Mesendoderm (in vitro differentiated cells): Measurements from ENCODE around the gene LYST.

Experiments
- DNase-seq: peaks from one replicate; pipeline ENCODE4 v3.0.0; 2013
- H2AK5ac ChIP-seq: 2 replicates; pipeline ENCODE4 v1.6.1; 2013; ENCODE audit warnings: low read length, inconsistent platforms
- H2BK120ac ChIP-seq: 2 replicates; pipeline ENCODE4 v1.6.1; 2013; ENCODE audit warnings: low read depth, mild to moderate bottlenecking, low read length, moderate library complexity, mixed read lengths
- H2BK15ac ChIP-seq: replicated peaks from 2 replicates; pipeline ENCODE4 v1.6.1; 2013; ENCODE audit warnings: low read depth, mild to moderate bottlenecking, moderate library complexity
- H2BK5ac ChIP-seq: 2 replicates; pipeline ENCODE4 v1.6.1; 2013; ENCODE audit warnings: low read length, inconsistent platforms
- H3K18ac ChIP-seq: 2 replicates; pipeline ENCODE4 v1.6.1; 2013; ENCODE audit warnings: mild to moderate bottlenecking, low read length, mixed read lengths
- H3K23ac ChIP-seq: one replicate; pipeline ENCODE4 v1.6.1; 2013; ENCODE audit warnings: low read length
- H3K27ac ChIP-seq: 2 replicates; pipeline ENCODE4 v1.5.1; 2013; ENCODE audit warnings: low read depth, mild to moderate bottlenecking, inconsistent platforms, low read length, moderate library complexity
- H3K27me3 ChIP-seq: 2 replicates; pipeline ENCODE4 v1.6.1; 2013; ENCODE audit warnings: low read length, control low read depth, mild to moderate bottlenecking, inconsistent platforms; ENCODE audit not compliant: insufficient read depth, poor library complexity
- H3K36me3 ChIP-seq: 2 replicates; pipeline ENCODE4 v1.6.1; 2013; ENCODE audit warnings: low read length, inconsistent platforms; ENCODE audit not compliant: control insufficient read depth, insufficient read depth
- H3K4ac ChIP-seq: one replicate; pipeline ENCODE4 v1.6.1; 2013; ENCODE audit warnings: low read depth, mild to moderate bottlenecking, low read length, moderate library complexity
- H3K4me1 ChIP-seq: 2 replicates; pipeline ENCODE4 v1.6.1; 2013; ENCODE audit warnings: low read depth, low read length, inconsistent platforms; ENCODE audit not compliant: control insufficient read depth
- H3K4me2 ChIP-seq: 2 replicates; pipeline ENCODE4 v1.6.1; 2013; ENCODE audit warnings: low read length
- H3K4me3 ChIP-seq: 2 replicates; pipeline ENCODE4 v1.5.1; 2013; ENCODE audit warnings: mild to moderate bottlenecking, low read length
- H3K56ac ChIP-seq: one replicate; pipeline ENCODE4 v1.6.1; 2013; ENCODE audit warnings: low read length
- H3K79me1 ChIP-seq: 2 replicates; pipeline ENCODE4 v1.6.1; 2013; ENCODE audit warnings: low read length, inconsistent platforms
- H3K79me2 ChIP-seq: 2 replicates; pipeline ENCODE4 v1.6.1; 2013; ENCODE audit warnings: mild to moderate bottlenecking, low read length; ENCODE audit not compliant: control insufficient read depth, insufficient read depth
- H3K9ac ChIP-seq: 2 replicates; pipeline ENCODE4 v1.6.1; 2013; ENCODE audit warnings: low read length, inconsistent platforms
- H4K5ac ChIP-seq: one replicate; pipeline ENCODE4 v1.6.1; 2013; ENCODE audit warnings: low read length
- H4K8ac ChIP-seq: one replicate; pipeline ENCODE4 v1.6.1; 2013; ENCODE audit warnings: low read depth, mild to moderate bottlenecking, control low read depth, low read length, moderate library complexity
- WGBS: extraction: QIAGEN DNeasy Blood & Tissue Kit; methylation state at CpG from one replicate; pipeline ENCODE4 v1.1.7; 2013; ENCODE audit warnings: low lambda C conversion rate, missing lambda C conversion rate; ENCODE audit not compliant: insufficient coverage; ENCODE audit errors: extremely low coverage; 5-methylcytosine and 5-hydroxymethylcytosine counted together

Gene LYST

GRCh38 chr1:235724730-235725129, 142.0 kb downstream of the LYST start:
- Histone ChIP-seq H3K18ac (no peak overlapping the region), H2BK15ac (no peak overlapping the region), H3K9ac (no peak overlapping the region), H3K23ac (no peak overlapping the region), H3K4me3 (no peak overlapping the region), H3K27me3 (no peaks in the 10 kb centered on the region), H3K27ac (no peak overlapping the region), H2BK5ac (no peak overlapping the region), H3K36me3 (no peaks in the 10 kb centered on the region), H3K4ac (no peak overlapping the region), H3K79me1 (no peaks in the 10 kb centered on the region), H3K4me1 (no peaks in the 10 kb centered on the region), H4K8ac (no peak overlapping the region), H2AK5ac (no peak overlapping the region), H3K4me2 (no peak overlapping the region), H2BK120ac (no peak overlapping the region), H3K56ac (no peak overlapping the region), H3K79me2 (no peaks in the 10 kb centered on the region), H4K5ac (no peak overlapping the region)
- DNase-seq, result no peak
- no CpG with 5 or more reads among the region's 2 CpGs for WGBS

GRCh38 chr1:235722858-235723257, 143.8 kb downstream of the LYST start:
- Histone ChIP-seq H3K79me2 (no peaks in the 10 kb centered on the region), H3K4me2 (no peak overlapping the region), H3K27me3 (no peaks in the 10 kb centered on the region), H3K79me1 (no peaks in the 10 kb centered on the region), H3K27ac (no peak overlapping the region), H2BK120ac (no peak overlapping the region), H2BK15ac (no peak overlapping the region), H4K8ac (no peak overlapping the region), H3K23ac (no peak overlapping the region), H2AK5ac (no peak overlapping the region), H4K5ac (no peak overlapping the region), H3K9ac (no peak overlapping the region), H3K36me3 (no peaks in the 10 kb centered on the region), H3K4me1 (no peaks in the 10 kb centered on the region), H3K4me3 (no peak overlapping the region), H3K4ac (no peak overlapping the region), H3K18ac (no peak overlapping the region), H3K56ac (no peak overlapping the region), H2BK5ac (no peak overlapping the region)
- WGBS, result no CpG with 5 or more reads among the region's 2 CpGs
- no peak for DNase-seq

- Histone ChIP-seq H3K4me3 (no peak overlapping the region), H2BK15ac (no peak overlapping the region), H2BK120ac (no peak overlapping the region), H3K4me1 (no peaks in the 10 kb centered on the region), H3K79me1 (no peaks in the 10 kb centered on the region), H3K4me2 (no peak overlapping the region), H3K79me2 (no peaks in the 10 kb centered on the region), H3K9ac (no peak overlapping the region), H2AK5ac (no peak overlapping the region), H2BK5ac (no peak overlapping the region), H3K23ac (no peak overlapping the region), H3K36me3 (no peaks in the 10 kb centered on the region), H3K27me3 (no peaks in the 10 kb centered on the region), H3K56ac (no peak overlapping the region), H4K8ac (no peak overlapping the region), H3K4ac (no peak overlapping the region), H3K18ac (no peak overlapping the region), H4K5ac (no peak overlapping the region), H3K27ac (peak overlapping the region; percentile 44)
- no CpG with 5 or more reads among the region's 4 CpGs for WGBS
- DNase-seq, result peak; percentile 10
Observed at GRCh38 chr1:235721982-235722381, 144.7 kb downstream of the LYST start.

GRCh38 chr1:235720544-235720943, 146.2 kb downstream of the LYST start:
- Histone ChIP-seq H3K56ac (no peak overlapping the region), H2BK120ac (no peak overlapping the region), H4K5ac (no peak overlapping the region), H3K27me3 (no peaks in the 10 kb centered on the region), H3K79me1 (no peaks in the 10 kb centered on the region), H3K4me2 (no peak overlapping the region), H3K27ac (no peak overlapping the region), H3K4me3 (no peak overlapping the region), H2BK15ac (no peak overlapping the region), H3K23ac (no peak overlapping the region), H3K4me1 (no peaks in the 10 kb centered on the region), H2AK5ac (no peak overlapping the region), H3K4ac (no peak overlapping the region), H3K79me2 (no peaks in the 10 kb centered on the region), H3K9ac (no peak overlapping the region), H4K8ac (no peak overlapping the region), H2BK5ac (no peak overlapping the region), H3K18ac (no peak overlapping the region), H3K36me3 (no peaks in the 10 kb centered on the region)
- no CpG with 5 or more reads among the region's 4 CpGs for WGBS
- no peak for DNase-seq

GRCh38 chr1:235714205-235714897, 152.4 kb downstream of the LYST start:
- no CpG with 5 or more reads among the region's 4 CpGs for whole genome bisulfite sequencing
- H3K4me1 ChIP-seq, result no peaks in the 10 kb centered on the region
- no peak overlapping the region for H4K5ac ChIP-seq
- no peak overlapping the region for H3K4me2 ChIP-seq
- H3K4me3 ChIP-seq, result no peak overlapping the region
- DNase-seq, result no peak
- H3K56ac ChIP-seq, result no peak overlapping the region
- H3K79me1 ChIP-seq, result no peaks in the 10 kb centered on the region
- H4K8ac ChIP-seq, result no peak overlapping the region
- no peak overlapping the region for H3K9ac ChIP-seq
- H2BK5ac ChIP-seq, result no peak overlapping the region
- H3K27me3 ChIP-seq, result no peaks in the 10 kb centered on the region
- H3K4ac ChIP-seq, result no peak overlapping the region
- H3K79me2 ChIP-seq, result no peaks in the 10 kb centered on the region
- no peaks in the 10 kb centered on the region for H3K36me3 ChIP-seq
- H3K27ac ChIP-seq, result no peak overlapping the region
- H2BK120ac ChIP-seq, result no peak overlapping the region
- no peak overlapping the region for H3K23ac ChIP-seq
- H3K18ac ChIP-seq, result no peak overlapping the region
- no peak overlapping the region for H2BK15ac ChIP-seq
- H2AK5ac ChIP-seq, result no peak overlapping the region

- H3K56ac ChIP-seq, result no peak overlapping the region
- H3K79me1 ChIP-seq, result no peaks in the 10 kb centered on the region
- H3K4ac ChIP-seq, result no peak overlapping the region
- H2BK120ac ChIP-seq, result no peak overlapping the region
- no CpG with 5 or more reads among the region's 1 CpG for WGBS
- no peak overlapping the region for H3K27ac ChIP-seq
- no peak overlapping the region for H4K8ac ChIP-seq
- no peak overlapping the region for H2BK15ac ChIP-seq
- H3K27me3 ChIP-seq, result no peaks in the 10 kb centered on the region
- H3K36me3 ChIP-seq, result no peaks in the 10 kb centered on the region
- H3K4me1 ChIP-seq, result no peaks in the 10 kb centered on the region
- H2AK5ac ChIP-seq, result no peak overlapping the region
- DNase-seq, result no peak
- H3K4me3 ChIP-seq, result no peak overlapping the region
- no peak overlapping the region for H3K23ac ChIP-seq
- H3K79me2 ChIP-seq, result no peaks in the 10 kb centered on the region
- H3K18ac ChIP-seq, result no peak overlapping the region
- H3K9ac ChIP-seq, result no peak overlapping the region
- no peak overlapping the region for H4K5ac ChIP-seq
- H3K4me2 ChIP-seq, result no peak overlapping the region
- no peak overlapping the region for H2BK5ac ChIP-seq
Observed at GRCh38 chr1:235712812-235713211, 153.9 kb downstream of the LYST start.
